Amniotic epithelial cell (primary cell): ENCODE data around the gene PPFIA2.

ENCODE experiments used
- DNase-seq: peaks from one replicate; pipeline ENCODE4 v3.0.0-alpha.2; 2010; ENCODE audit warnings: low read depth

The PPFIA2 gene

GRCh38 chr12:81261508-81262207, 497.5 kb downstream of the PPFIA2 start:
- peak; percentile 90 for DNase-seq

GRCh38 chr12:81259360-81259759, 499.8 kb downstream of the PPFIA2 start:
- no peak for DNase-seq

- peak; percentile 48 for DNase-seq
Observed at GRCh38 chr12:81257947-81258551, 501.1 kb downstream of the PPFIA2 start.

- no peak for DNase-seq
Observed at GRCh38 chr12:81255947-81256346, 503.2 kb downstream of the PPFIA2 start.

GRCh38 chr12:81255456-81255855, 503.7 kb downstream of the PPFIA2 start:
- no peak for DNase-seq

GRCh38 chr12:81253360-81253759, 505.8 kb downstream of the PPFIA2 start:
- DNase-seq, result no peak

DNA sequence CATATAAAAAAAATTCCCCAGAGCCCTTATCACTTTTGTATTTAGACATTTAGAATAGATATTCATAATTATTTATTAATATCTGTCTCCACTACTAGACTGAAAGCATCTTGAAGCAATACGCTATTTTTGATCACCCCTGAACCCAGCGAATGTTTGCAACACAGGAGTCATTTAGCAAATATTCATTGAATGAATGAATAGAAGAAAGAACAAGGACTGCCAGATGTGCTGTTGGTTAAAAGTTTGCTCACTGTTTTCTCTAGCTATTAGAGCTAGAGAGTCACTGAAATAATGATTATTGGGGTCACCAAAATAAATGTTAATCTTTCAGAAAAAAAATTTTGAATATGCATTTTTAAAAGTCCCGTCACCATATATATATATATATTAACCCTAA, 506.9 kb downstream of the PPFIA2 start:
- no peak for DNase-seq

DNA sequence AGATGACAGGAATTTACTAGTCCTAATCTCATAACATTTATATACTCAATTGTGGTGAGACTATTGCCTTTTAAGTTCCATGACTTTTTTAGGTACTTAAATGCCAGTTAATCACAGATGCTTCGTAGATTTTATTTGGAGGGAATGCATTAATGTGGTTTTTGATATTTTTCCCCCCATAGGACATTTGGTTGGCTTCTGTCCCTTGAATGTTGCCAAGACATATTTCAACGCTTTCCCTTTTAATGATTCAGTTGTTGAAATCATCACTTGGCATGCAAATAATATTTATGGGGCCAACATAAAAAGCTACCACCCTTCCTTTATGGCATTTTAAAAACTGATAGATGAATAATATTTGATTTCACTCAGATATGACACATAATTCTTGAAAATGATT, 509.2 kb downstream of the PPFIA2 start:
- DNase-seq, result no peak

DNA sequence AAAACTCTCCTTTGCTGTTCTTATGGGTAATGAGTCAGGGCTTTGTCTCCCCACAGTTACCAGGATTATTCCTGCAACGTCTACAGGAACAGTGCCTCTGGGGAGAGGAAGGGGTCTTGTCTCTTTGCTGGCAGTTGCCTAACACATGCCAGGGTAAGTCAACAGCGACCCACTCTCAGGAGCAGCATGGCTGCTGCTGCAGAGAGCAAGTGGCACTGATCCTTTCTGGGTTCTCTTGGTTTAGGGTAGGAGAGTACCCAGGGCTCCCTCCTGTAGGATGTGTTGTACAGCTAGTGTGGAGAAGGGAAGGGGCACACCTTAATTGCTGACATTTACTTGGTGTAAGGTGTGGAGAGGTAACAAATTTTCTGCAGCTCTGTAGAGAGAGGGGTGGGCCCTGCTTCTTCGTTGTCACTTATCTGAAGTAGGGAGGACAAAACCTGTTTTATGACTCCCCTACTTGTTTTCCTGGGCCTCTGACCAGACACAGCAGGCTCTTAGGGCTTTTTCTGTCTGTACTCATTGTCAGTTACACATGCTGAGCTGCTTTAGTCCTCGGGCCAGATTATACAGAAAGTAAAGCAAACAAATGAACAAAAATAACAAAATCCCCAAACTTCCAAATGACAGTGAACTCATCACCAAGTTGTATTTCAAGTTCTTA, 513.1 kb downstream of the PPFIA2 start:
- no peak for DNase-seq

GRCh38 chr12:81245458-81245857, 513.7 kb downstream of the PPFIA2 start:
- no peak for DNase-seq

DNA sequence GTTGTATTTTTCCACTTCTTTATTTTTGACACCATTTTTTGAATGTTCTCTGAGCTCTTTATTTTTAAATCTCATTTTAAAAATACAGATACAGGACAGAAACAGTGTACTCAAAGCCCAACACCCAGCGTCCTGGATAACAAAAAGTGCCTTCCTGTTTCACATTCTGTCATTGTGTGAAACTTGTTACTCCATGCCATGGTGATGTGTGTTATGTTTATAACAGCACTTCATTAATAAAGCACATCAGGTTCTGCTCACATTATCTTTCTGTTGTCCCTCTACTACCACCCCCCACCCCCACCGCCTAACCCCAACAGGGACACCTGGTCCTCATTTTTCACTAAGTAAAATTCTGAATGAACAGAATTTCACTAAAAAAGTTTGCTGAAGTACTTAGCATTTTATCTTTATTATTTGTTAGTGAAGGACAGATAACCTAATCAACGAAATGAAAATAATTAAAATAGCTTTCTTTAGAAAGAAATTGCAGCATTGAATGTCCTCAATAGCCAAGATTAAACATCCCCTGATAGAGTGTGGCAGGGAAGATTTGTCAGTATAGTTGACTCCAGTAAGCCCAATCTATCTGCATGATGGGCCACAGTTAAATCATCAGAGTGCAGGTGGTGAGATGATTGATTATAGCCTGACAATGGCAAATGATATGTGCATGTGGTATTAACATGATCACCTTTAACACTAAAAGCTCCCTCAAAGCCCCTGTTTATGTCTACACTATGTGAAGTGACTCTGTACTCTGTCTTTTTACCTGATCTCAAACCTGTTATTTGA, 527.4 kb downstream of the PPFIA2 start:
- no peak for DNase-seq

DNA sequence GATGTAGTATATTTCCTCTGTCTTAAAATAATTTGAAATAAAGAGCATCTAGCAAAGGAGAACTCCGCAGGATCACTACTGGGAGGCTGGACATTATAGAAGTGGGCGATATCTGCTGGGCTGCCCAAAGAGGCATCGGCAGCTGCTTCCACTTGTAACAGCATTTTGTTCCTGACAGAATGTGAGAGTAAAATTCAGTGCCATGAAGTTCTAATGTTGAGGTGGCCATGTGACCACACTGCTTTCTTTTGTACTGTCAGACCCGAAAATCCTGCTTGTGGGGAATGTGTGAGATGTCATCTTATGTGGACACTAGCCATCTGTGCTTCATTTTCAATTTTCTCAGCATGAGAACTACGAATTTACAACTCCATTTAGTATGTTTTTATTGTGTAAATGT, 529.4 kb downstream of the PPFIA2 start:
- DNase-seq, result no peak

DNA sequence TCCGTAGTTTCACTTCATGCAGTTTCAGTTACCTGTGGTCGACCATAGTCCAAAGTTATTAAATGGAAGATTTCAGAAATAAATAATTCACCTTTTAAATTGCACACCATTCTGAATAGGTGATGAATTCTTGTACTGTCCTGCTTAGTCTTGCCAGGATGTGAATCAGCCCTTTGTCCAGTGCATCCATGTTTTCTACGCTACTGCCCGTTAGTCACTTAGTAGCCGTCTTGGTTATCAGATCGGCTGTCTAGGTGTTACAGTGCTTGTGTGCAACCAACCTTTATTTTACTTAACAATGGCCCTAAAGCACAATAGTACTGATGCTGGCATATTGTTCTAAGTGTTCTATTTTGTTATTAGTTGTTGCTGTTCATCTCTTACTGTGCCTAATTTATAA, 534.5 kb downstream of the PPFIA2 start:
- no peak for DNase-seq

DNA sequence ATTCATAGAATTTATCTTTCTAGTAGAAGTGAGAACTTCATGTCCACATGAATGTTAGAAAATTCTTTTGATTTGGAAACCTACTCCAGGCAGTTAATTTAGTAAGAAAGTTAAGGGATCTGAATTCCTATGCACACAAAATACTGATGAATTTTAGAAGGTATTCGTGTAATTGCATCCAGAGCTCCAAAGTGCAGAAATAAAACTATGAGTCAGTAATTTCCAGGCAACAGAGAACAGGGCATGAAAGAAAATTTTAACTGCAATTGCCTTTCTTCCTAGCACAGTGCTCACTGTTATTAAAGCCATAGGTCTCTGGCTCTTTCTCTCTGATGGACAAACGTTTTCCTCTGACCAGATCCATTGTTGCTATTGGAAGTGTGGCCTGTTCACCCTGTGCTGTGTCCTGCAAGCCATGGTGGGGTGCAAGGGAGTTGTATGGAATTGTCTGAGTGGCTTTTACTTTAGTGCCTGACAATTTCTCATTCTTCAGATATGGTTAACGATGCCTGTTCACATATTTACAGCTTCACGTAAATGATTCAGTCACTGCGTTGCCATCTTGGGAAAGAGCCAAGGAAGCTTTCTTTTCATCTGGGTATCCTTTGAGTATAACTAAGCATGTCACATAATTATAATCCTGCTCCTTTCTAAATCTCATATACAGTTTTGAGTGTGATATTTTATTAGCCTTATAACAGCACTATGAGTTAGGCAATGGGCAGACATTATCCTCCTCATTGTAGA, 536.1 kb downstream of the PPFIA2 start:
- DNase-seq, result no peak

- no peak for DNase-seq
Observed at GRCh38 chr12:81221681-81222080, 537.5 kb downstream of the PPFIA2 start.

DNA sequence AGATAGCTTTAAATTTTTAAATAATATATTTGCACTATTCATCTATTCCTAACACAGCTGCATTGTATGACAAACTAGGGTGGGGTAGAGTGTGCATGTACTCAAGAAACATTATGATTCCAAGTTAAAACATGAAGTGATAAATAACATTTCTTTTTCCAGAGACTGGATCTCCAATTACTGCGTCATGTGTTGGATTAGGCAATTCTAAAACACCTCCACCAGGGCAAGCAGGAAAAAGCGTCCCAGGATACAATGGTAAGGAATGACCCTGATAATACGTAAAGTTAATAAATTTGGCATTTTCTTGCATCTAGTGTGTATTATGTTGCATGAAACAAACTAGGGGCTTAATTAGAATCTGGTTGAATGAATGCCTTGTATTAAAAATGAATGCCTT, 542.4 kb downstream of the PPFIA2 start:
- no peak for DNase-seq

DNA sequence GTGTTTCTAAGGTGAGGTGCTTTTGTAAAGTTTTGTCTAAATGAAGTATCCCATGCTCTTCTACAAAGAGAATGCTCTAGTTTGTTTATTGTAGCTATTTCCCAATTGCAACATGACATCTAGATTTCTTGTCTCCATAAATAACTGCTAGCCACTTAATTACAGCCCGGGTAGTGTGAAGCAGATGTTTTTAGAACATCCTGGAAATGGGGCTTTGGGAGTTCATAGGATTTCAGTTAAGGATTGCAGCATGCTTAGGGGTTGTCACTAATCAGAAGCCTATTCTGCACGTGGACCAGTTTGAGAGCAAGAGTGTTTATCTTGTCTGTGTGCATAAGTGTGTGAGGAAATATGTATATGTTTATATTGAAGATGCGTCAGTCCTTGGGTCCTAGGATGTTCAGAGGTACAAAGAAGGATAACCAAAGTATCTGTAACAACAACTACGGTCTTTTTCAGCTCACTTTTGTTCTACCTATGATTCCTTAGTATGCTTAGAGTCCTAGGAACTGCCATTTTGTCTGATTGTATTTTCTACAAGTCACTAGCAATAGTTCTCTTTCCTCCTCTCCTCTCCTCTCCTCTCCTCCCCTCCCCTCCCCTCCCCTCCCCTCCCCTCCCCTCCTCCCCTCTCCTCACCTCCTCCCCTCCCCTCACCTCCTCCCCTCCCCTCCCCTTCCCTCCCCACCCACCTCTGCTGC, 546.0 kb downstream of the PPFIA2 start:
- peak; percentile 29 for DNase-seq

DNA sequence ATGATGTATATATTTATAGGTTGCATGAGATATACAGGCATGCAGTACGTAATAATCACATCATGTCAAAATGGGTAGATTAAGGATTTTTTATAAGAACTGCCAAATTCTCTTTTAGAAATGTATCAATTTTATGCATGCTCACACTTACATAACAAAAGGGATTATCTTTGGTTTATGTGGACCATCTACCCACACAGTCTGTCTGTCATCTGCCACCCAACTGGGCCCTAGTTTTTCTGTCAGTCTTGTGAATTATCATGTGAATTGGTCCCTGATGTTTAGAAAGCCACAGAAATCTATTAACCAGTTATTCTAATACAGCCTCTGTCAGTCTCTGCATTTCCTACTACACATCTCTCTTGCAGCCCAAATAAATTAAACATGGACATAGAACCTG, 547.8 kb downstream of the PPFIA2 start:
- DNase-seq, result no peak

DNA sequence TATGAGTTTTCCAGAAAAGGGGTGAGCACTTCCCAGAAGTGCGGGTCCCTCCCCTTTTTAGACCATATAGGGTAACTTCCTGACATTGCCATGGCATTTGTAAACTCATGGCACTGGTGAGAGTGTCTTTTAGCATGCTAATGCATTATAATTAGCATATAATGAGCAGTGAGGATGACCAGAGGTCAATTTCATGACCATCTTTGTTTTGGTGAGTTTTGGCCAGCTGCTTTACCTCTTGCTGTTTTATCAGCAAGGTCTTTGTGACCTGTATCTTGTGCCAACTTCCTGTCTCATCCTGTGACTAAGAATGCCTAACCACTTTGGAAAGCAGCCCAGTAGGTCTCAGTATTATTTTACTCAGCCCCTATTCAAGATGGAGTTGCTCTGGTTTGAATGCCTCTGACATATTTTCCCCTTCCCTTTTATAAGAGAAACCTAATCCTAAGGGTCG, 549.4 kb downstream of the PPFIA2 start:
- DNase-seq, result peak; percentile 69

DNA sequence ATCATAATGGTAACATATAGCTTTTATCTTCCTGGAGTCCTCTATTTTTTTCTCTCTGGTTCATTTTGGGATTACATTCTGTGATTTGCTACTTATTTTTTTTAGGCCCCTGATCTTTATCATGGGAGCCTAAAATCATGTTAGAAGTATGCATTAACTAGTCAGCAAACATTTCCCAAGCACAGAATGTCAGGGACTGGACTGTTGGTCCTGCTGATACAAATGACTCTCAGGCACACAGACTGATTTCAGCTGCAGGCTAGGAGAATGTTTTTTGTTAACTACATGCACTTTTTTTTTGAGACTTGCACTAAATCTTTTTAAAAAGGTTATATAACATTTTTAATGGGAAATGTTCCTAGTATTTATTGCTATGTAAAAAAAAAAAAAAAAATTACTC, 550.1 kb downstream of the PPFIA2 start:
- peak; percentile 21 for DNase-seq
